ENCODE data around the gene PRKAG2. TPM values are rescaled to one million over a fixed set of nuclear protein-coding genes. Genes with fewer than 3 reads are reported as not detected.

PRKAG2 gene
- total RNA-seq, 3 donors from 2014 or later: 42.4 to 48.5 (median 46.6) TPM

GRCh38 chr7:151899513-151900360 lies 22.8 kb upstream of the PRKAG2 start:
- no peaks in the 10 kb centered on the region for H3K9me3 ChIP-seq
- no peak overlapping the region for H3K4me3 ChIP-seq
- H3K4me1 ChIP-seq (ENCODE audit: low read depth): peaks cover 12% of the 10 kb centered on the region
- DNase-seq (no peak), ATAC-seq (no peak)
- no peak for TF ChIP-seq CTCF (IDR thresholded peaks at IDR 0.05)
- intact Hi-C loops (cut with DNase I, micrococcal nuclease): no loop called here
- H3K36me3 ChIP-seq (ENCODE audit: low read depth): no peaks in the 10 kb centered on the region

- Histone ChIP-seq H3K4me3 (no peak overlapping the region), H3K36me3 (ENCODE audit: low read depth) (no peaks in the 10 kb centered on the region), H3K4me1 (ENCODE audit: low read depth) (peaks cover 12% of the 10 kb centered on the region), H3K9me3 (no peaks in the 10 kb centered on the region)
- TF ChIP-seq CTCF (IDR thresholded peaks at IDR 0.05): no peak
- intact Hi-C loops (cut with DNase I, micrococcal nuclease): no loop called here
- ATAC-seq: no peak
- DNase-seq: no peak
These were observed 21.2 kb upstream of the PRKAG2 start for GRCh38 chr7:151897951-151898686.

- peak; percentile 51 for ATAC-seq
- Histone ChIP-seq H3K4me1 (ENCODE audit: low read depth) (peaks cover 12% of the 10 kb centered on the region), H3K9me3 (no peaks in the 10 kb centered on the region), H3K36me3 (ENCODE audit: low read depth) (no peaks in the 10 kb centered on the region), H3K4me3 (no peak overlapping the region)
- no peak for TF ChIP-seq CTCF (IDR thresholded peaks at IDR 0.05)
- peak in 2 of 3 donors; percentile 56 to 57 for DNase-seq
- intact Hi-C loops (cut with DNase I, micrococcal nuclease): no loop called here
These were observed 20.3 kb upstream of the PRKAG2 start for GRCh38 chr7:151897161-151897731.

- ATAC-seq (peak; percentile 11), DNase-seq (no peak)
- intact Hi-C loops (cut with DNase I, micrococcal nuclease): no loop called here
These were observed 19.6 kb upstream of the PRKAG2 start for GRCh38 chr7:151896486-151896885.

GRCh38 chr7:151896086-151896485 lies 19.2 kb upstream of the PRKAG2 start:
- Histone ChIP-seq H3K9me3 (no peaks in the 10 kb centered on the region), H3K4me1 (ENCODE audit: low read depth) (peaks cover 12% of the 10 kb centered on the region), H3K4me3 (no peak overlapping the region), H3K36me3 (ENCODE audit: low read depth) (no peaks in the 10 kb centered on the region)
- no peak for DNase-seq
- no peak for TF ChIP-seq CTCF (IDR thresholded peaks at IDR 0.05)
- no peak for ATAC-seq
- intact Hi-C loops (cut with DNase I, micrococcal nuclease): no loop called here

More at GRCh38 chr7:151896486-151896885, 19.6 kb upstream of the PRKAG2 start:
- no peak for TF ChIP-seq CTCF (IDR thresholded peaks at IDR 0.05)
- Histone ChIP-seq H3K4me1 (ENCODE audit: low read depth) (peaks cover 12% of the 10 kb centered on the region), H3K9me3 (no peaks in the 10 kb centered on the region), H3K36me3 (ENCODE audit: low read depth) (no peaks in the 10 kb centered on the region), H3K4me3 (no peak overlapping the region)

Measured in mucosa of descending colon (tissue), 3 donors.